ENCODE data around the gene RPS24.

RPS24 gene

DNA sequence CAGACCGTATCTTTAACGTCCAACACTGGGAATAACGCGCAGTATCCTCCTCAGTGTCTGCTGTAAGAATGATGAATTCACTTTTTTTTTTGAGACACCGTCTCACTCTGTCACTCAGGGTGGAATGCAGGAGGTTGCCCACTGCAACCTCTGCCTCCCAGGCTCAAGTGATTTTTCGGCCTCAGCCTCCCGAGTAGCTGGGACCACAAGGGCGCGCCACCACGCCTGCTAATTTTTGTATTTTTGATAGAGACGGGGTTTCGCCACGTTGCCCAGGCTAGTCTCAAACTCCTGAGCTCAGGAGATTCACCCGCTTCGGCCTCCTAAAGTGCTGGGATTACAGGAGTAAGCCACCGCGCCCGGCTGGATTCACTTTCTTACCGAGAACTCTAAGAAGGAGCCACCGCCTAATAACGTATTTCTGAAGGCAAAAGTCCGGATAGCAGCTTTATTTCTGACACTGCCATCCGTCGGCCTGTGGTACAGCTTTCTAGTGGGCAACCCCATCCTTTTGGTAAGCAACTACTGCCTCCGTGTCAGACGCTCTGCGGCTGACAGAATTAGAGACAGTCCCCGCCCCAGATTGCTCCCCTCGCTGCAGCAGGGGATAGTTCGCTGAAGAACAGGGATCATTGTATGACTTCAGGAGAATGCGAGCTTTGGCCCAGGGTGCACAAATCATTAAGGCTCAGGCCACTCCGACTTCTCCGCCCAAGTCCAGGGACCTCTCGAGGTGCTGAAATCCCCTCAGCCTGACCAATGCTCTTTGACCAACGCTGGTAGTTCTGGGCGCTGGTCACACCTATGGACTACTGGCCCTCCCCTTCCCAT lies 5.0 kb upstream of the RPS24 start:
- no peak for DNase-seq

DNA sequence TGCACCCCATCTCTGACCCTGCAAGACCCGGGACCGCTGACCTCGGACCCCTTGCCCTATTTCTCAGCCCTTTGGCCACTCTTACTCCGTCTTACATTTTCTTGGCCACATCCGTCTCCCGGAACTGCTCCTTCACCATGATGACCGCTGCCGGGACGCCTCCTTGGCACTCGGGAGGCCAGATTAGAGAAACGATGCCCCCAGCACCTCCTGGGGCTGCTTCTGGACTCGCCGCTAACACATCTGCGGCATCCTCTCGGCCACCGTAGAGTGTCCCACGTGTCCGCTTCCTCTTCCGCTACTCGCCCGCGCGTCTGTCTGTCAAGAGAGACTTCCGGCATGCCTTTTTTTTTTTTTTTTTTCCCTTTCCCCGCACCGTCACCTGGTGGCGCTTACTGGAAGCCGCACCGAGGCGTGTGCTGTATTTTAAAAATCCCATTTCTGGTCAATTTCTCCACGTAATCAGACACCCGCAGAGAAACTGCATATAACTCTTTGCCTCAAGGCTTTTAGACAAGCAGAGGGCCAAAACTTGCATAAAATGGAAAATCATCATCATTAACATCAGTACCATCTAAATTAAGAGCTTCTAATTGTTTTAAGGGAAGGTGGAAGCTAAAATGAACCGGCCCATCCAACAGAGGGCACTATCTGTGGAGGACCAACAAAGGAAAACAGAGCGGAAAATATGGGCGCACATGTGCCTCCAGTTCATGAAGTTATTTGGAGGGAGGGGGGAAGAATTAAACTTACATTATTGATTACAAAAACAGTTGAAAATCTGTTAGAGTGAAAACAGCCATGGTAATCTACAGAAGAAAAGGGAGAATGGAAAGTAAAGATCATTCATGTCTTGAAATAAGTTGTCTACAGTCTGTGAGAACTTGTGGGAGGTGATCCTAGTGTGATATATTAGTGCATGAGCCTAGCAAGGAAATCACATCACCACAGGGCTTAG lies 4.1 kb upstream of the RPS24 start, which contains the start of gene POLR3A:
POLR3A (minus strand) TSS at position 247 of the 958 bp plus-strand sequence; CDS start at position 139, 108 bp downstream.
- DNase-seq: peak; percentile 71

DNA sequence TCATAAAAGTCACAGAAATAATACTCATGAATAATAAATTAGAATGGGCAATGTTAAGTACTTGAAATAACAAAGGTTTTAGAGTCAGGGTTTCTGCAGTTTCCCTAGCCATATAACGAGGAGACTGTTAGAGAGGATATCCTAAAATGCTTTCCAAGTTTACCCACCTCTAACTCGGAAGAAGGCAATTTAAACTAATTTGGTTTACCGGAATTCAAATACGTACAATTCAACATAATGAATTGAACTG lies 351 bp upstream of the RPS24 start:
- no peak for DNase-seq

DNA sequence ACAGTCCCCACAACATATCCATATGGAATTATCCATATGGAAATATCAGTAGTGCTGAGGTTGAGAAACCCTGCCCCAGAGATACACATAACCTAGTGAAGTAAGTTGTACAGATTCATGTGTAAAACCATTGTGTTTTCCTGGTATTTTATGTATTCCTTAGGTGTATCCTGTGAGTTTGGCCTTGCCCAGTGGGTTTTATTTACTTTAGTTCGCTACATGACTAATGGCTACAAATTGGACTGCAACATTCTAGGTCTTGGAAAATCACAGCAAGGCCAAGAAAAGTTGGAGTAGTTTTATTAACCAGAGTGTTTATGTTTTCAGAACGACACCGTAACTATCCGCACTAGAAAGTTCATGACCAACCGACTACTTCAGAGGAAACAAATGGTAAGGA lies 1.4 kb downstream of the RPS24 start:
- no peak for DNase-seq

GRCh38 chr10:78035437-78035836 lies 1.8 kb downstream of the RPS24 start:
- no peak for DNase-seq

DNA sequence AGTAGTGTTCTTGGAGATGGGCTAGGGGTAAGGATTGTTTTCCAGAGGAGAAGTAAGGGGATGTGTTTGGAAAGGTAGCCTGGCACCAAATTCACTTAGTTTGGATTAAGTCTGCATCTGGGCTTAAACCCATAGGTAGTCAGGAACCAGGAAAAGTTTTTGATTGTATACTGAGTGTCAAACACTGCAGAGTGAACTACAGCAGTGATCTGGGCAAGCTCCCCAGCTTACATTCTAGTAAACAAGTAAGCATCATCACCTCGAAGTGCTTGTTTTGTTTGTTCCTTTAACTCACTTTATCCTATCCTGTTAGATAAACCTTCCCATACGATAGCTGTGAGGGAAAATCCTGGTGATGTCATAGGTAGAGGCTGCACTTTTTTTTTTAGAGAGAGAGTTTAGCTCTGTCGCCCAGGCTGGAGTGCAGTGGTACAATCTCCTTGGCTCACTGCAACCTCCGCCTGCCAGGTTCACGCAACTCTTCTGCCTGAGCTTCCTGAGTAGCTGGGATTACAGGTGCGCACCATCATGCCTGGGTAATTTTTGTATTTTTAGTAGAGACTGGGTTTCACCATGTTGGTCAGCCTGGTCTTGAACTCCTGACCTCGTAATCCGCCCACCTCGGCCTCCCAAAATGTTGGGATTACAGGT lies 2.4 kb downstream of the RPS24 start:
- no peak for DNase-seq

DNA sequence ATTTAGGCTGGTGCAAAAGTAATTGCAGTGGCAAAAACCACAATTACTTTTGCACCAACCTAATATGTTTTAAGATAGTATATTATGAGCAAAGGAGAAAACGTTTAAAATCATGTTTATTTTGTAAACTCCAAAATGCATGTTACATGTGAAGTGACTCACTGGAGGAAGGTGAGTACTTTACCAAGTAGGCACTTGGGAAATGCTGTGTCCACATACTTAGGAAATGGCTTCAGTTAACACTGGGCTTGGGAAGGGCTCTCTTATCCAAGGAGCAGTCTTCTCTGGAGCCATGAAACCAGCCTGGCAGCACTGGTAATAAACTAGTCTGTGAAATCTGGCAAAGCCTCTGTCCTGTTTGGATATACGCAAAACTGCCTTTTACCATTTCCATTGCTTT lies 4.4 kb downstream of the RPS24 start:
- no peak for DNase-seq

GRCh38 chr10:78038791-78039547 lies 5.3 kb downstream of the RPS24 start:
- DNase-seq: no peak

- DNase-seq: no peak
Observed at GRCh38 chr10:78039743-78040142, 6.1 kb downstream of the RPS24 start.

GRCh38 chr10:78041170-78042057 lies 7.8 kb downstream of the RPS24 start:
- no peak for DNase-seq

GRCh38 chr10:78042058-78042751 lies 8.5 kb downstream of the RPS24 start:
- DNase-seq: no peak

- DNase-seq: no peak
Observed at GRCh38 chr10:78042752-78043104, 9.1 kb downstream of the RPS24 start.

DNA sequence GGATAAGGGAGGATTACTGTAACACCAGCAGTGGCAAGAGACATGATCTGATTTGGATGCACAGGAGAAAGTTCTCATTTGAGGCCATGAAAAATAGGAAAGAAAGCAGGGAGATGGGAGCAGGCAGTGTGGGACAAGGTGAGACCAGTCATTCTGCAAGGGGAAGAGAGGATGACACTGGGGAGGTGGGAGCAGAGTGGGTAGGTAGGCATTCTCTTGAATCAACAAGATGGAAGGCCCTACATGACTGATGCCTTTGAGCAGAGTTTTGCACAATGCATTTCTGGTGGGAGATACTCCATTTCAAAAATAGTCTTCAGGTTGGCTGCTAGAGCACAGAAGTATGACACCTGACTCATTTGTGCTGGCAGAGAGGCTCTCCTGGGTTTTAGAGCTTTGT lies 10.5 kb downstream of the RPS24 start:
- DNase-seq: no peak

DNA sequence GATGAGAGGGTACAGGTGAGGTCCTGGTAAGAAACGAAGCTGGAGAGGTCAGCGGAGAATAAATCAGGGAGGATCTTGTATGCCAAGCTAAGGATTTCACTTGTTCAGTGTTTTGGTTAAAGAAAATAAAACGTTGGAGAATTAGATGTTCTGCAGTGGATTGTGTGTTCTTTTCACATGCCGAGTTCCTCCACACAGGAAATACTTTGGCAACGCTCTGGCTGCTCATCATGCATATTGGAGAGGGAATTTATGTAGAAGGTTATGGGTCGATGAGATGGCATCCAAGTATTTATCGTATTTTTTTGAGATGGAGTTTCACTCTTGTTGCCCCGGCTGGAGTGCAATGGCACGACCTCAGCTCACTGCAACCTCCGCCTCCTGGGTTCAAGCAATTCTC lies 11.0 kb downstream of the RPS24 start:
- no peak for DNase-seq

GRCh38 chr10:78045237-78045636 lies 11.6 kb downstream of the RPS24 start:
- DNase-seq: no peak

DNA sequence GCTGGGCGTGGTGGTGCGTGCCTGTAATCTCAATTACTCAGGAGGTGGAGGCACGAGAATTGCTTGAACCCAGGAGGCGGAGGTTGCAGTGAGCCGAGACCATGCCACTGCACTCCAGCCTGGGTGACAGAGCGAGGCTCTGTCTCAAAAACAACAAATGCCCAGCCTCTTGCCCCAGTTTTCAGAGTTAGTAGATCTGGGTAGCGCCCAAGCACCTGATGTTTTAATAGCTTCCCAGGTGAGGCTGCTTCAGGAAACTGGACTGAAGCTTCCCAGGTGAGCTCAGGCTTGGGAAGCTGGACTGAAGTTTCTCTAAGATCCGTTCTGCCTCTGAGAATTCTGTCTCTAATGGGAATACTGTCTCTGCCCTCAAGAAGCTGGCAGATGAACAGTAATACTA lies 12.2 kb downstream of the RPS24 start:
- DNase-seq: no peak

DNA sequence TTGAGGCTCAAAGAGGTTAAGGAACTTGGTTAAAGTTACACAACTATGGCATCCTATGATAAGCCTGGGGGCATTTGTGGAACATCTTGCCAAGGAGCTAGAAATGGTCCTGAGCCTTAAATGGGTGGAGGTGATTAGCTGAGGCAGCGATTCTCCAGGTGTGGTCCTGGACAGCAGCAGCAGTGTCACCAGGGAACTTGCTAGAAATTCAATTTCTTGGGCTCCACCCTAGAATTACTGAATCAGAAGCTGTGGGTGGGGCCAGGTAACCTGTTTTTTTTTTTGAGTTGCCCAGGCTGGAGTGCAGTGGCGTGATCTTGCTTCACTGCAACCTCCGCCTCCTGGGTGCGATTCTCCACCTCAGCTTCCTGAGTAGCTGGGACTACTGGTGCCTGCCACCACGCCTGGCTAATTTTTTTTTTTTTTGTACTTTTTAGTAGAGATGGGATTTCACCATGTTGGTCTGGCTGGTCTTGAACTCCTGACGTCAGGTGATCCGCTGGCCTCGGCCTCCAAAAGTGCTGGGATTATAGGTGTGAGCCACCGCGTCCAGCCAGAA lies 13.1 kb downstream of the RPS24 start:
- DNase-seq: no peak

- peak; percentile 45 for DNase-seq
Observed at GRCh38 chr10:78047314-78047891, 13.7 kb downstream of the RPS24 start.

DNA sequence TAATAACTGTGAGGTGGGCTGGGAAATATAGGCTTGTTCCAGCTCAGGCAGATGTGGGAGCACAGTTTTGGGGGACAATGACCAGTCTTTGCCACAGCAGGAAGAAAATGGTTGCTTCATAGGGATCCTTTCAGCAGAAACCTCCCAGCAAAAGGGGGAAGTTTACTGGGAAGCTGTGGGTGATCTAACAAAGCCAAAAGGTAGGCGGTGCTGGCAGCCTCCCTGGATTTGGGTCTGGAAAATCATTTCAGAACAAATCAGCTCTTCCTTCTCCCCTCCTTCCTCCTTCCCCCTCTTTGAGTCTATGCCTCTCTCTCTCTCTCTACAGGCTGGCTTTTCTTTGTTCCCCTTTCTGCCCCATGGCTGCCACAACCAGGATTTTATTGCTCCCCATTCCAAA lies 16.2 kb downstream of the RPS24 start:
- no peak for DNase-seq

DNA sequence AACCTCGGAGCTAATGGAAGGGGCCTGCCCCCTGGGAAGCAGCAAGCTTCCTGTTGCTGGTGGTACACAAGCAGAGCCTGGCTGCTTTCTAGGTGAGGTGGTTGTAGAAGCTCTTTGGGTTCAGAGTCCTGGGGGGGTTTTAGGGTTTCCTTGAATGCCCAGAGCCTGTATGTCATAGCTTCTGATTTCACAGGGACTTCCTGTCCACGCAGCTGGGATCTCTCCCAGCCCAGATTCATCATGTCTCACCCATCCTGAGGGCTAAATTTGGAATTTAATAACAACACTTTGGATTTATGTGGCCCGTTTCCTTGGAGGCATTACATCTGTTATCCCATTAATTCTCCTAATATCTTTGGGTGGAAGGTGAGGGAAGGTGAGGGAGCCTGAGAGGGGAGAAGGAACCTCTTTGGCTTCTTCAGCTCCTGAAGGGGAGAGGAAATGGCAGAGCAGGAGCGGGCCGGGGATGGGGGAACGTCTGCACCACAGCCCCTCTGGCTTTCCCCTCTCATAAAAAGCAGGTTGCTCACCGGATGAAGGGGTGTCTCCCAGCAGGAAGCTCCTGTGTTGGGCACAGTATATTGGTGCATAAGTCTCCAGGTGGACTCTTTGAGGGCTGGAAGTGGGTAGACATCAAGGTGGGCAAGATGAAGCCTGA lies 19.7 kb downstream of the RPS24 start:
- DNase-seq: no peak

Measured in NCI-H1048 (cell line).